Osteoblast (primary cell): ENCODE measurements around the gene UBL4B. TPM values are rescaled to one million over a fixed set of nuclear protein-coding genes. Genes with fewer than 3 reads are reported as not detected.

ENCODE experiments used
- DNase-seq: peaks from one replicate; pipeline ENCODE4 v3.0.0; 2011; ENCODE audit warnings: low spot score, mixed read lengths; ENCODE audit not compliant: insufficient read length; ENCODE audit errors: missing footprints
- H2AFZ ChIP-seq: 2 replicates; pipeline ENCODE4 v1.6.0; 2011; ENCODE audit warnings: mild to moderate bottlenecking, low read length
- H3K27ac ChIP-seq: 2 replicates; pipeline ENCODE4 v1.5.1; 2011; ENCODE audit warnings: mild to moderate bottlenecking, low read depth, low read length, moderate library complexity
- H3K27me3 ChIP-seq: 2 replicates; pipeline ENCODE4 v1.6.0; 2012; ENCODE audit warnings: mild to moderate bottlenecking, control low read depth, inconsistent platforms, low read length, moderate library complexity; ENCODE audit not compliant: insufficient read depth
- H3K36me3 ChIP-seq: 2 replicates; pipeline ENCODE4 v1.5.1; 2011; ENCODE audit warnings: mild to moderate bottlenecking, low read length, control low read depth, moderate library complexity; ENCODE audit not compliant: insufficient read depth
- H3K4me1 ChIP-seq: 2 replicates; pipeline ENCODE4 v1.5.1; 2011; ENCODE audit warnings: mild to moderate bottlenecking, low read length, control low read depth, moderate library complexity; ENCODE audit not compliant: insufficient read depth
- H3K4me2 ChIP-seq: 2 replicates; pipeline ENCODE4 v1.6.0; 2011; ENCODE audit warnings: mild to moderate bottlenecking, low read length; ENCODE audit not compliant: insufficient read depth
- H3K4me3 ChIP-seq: fragments of 200-600 bp; sonication (generic); 3 replicates; pipeline ENCODE4 v1.5.1; 2012; ENCODE audit warnings: mild to moderate bottlenecking, low read length, inconsistent platforms; ENCODE audit not compliant: insufficient read depth
- H3K79me2 ChIP-seq: 2 replicates; pipeline ENCODE4 v1.6.0; 2012; ENCODE audit warnings: mild to moderate bottlenecking, low read length, control low read depth, inconsistent platforms; ENCODE audit not compliant: insufficient read depth
- H3K9me3 ChIP-seq: 2 replicates; pipeline ENCODE4 v1.5.1; 2011; ENCODE audit warnings: low read depth, low read length, control low read depth
- H4K20me1 ChIP-seq: 2 replicates; pipeline ENCODE4 v1.6.0; 2012; ENCODE audit warnings: mild to moderate bottlenecking, low read length, control low read depth; ENCODE audit not compliant: insufficient read depth
- total RNA-seq: library from RNA; depleted of rRNA; stranded (reverse); fragments of >200 nt; gene quantifications from 2 replicates; pipeline ENCODE4 v1.2.3, GENCODE V29; 2012
- TF ChIP-seq, protein P1 (sequence below): IDR thresholded peaks from 2 replicates; pipeline ENCODE4 v1.5.1; 2011; ENCODE audit warnings: mild to moderate bottlenecking, low read depth, low read length, moderate library complexity; ENCODE audit errors: extremely low read depth

UBL4B gene
- total RNA-seq, 1 donor = 1.1 TPM

GRCh38 chr1:110094931-110095654 lies 17.1 kb upstream of the UBL4B start:
- Histone ChIP-seq H3K9me3 (no peaks in the 10 kb centered on the region), H4K20me1 (no peaks in the 10 kb centered on the region), H3K36me3 (no peaks in the 10 kb centered on the region), H3K79me2 (no peaks in the 10 kb centered on the region), H3K4me2 (no peak overlapping the region), H3K27ac (no peak overlapping the region), H3K4me3 (no peak overlapping the region), H3K27me3 (peaks cover 28% of the 10 kb centered on the region), H3K4me1 (no peaks in the 10 kb centered on the region), H2AFZ (no peak overlapping the region)
- TF ChIP-seq, protein P1, sequence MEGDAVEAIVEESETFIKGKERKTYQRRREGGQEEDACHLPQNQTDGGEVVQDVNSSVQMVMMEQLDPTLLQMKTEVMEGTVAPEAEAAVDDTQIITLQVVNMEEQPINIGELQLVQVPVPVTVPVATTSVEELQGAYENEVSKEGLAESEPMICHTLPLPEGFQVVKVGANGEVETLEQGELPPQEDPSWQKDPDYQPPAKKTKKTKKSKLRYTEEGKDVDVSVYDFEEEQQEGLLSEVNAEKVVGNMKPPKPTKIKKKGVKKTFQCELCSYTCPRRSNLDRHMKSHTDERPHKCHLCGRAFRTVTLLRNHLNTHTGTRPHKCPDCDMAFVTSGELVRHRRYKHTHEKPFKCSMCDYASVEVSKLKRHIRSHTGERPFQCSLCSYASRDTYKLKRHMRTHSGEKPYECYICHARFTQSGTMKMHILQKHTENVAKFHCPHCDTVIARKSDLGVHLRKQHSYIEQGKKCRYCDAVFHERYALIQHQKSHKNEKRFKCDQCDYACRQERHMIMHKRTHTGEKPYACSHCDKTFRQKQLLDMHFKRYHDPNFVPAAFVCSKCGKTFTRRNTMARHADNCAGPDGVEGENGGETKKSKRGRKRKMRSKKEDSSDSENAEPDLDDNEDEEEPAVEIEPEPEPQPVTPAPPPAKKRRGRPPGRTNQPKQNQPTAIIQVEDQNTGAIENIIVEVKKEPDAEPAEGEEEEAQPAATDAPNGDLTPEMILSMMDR = no peak
- DNase-seq = no peak

DNA sequence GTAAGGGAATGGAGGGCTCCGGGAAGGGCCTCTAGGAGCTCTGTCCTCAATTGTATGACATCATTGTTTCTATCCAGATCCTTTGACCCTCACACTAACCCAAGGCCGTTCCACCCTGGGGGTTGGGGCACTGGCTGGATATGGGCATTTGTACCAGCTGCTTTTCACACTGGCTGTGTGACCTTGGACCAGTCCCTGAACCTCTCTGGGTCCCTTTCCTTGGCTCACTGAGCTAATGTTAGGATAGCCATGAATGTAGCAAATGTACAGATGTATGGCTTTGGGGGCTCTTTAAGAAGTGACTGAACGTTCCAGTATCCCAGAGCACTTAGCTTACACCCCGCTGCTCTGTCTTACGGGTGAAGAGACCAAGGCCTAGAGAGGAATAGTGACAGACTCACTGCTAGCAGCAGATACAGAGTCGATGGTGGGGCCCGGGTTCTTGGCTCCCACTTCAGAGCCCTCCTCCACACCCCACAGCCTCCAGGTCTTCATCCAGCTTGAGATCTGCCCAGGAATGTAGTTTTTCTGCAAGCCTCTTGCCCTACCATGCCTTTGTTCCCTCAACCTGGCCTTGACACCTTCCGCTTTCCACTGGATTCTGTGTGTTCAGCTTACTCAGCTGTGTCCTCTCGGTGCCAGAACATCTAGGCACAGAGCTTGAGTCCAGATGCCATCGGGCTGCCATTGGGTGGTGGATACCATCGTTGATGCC lies 14.6 kb upstream of the UBL4B start:
- H3K27ac ChIP-seq = no peak overlapping the region
- no peaks in the 10 kb centered on the region for H3K36me3 ChIP-seq
- H2AFZ ChIP-seq = no peak overlapping the region
- no peak overlapping the region for H3K4me3 ChIP-seq
- TF ChIP-seq, protein P1 = no peak
- H3K79me2 ChIP-seq = no peaks in the 10 kb centered on the region
- peaks cover 28% of the 10 kb centered on the region for H3K27me3 ChIP-seq
- peaks cover 9% of the 10 kb centered on the region for H3K4me1 ChIP-seq
- no peaks in the 10 kb centered on the region for H4K20me1 ChIP-seq
- H3K9me3 ChIP-seq = no peaks in the 10 kb centered on the region
- no peak for DNase-seq
- no peak overlapping the region for H3K4me2 ChIP-seq

DNA sequence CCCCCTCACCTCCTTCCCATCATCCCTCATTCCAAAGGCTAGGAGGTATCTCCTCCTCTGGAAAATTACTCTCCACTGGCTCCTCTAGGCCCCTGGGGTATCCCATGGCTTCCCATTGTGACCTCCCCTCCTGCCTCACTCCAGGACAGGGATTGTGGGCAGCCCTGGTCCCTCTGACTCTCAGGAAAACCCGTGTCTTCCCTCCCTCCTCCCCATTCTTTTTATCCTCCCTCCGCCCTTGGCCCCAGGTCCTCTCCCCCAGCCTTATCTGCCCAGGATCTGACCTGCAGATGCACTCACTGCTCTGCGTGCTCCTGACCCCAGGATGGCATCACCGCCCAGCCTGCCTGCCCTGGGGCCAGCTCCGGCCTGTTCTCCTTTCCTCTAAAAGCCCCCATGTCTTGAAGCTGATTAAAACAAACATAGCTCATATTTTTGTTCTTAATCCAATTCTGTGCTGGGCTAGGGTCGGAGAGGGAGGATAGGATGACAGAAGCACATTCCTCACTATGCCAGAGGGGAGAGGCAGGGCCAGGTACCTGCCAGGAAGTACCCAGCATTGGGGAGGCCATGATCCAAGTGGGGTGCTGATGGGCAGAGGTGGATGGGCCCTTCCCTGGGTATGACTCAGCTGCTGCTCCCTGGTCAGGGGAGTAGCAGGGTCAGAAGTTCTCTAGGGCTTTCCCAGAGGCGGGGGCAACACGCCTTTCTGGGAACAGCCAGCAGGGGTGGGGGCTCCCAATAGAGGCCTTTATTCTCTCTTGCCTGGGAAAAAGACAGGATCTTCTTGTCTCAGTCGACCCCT lies 13.8 kb upstream of the UBL4B start:
- Histone ChIP-seq H2AFZ (no peak overlapping the region), H4K20me1 (no peaks in the 10 kb centered on the region), H3K79me2 (no peaks in the 10 kb centered on the region)

More for the DNA sequence above, 13.8 kb upstream of the UBL4B start:
- Histone ChIP-seq H3K36me3 (no peaks in the 10 kb centered on the region), H3K27me3 (peaks cover 21% of the 10 kb centered on the region), H3K27ac (no peak overlapping the region), H3K4me3 (no peak overlapping the region), H3K4me2 (no peak overlapping the region), H3K9me3 (no peaks in the 10 kb centered on the region), H3K4me1 (peaks cover 11% of the 10 kb centered on the region)
- DNase-seq = no peak
- TF ChIP-seq, protein P1 = no peak
